GM23248 (cell line): Measurements from ENCODE around the gene FUT8.

ENCODE experiments used
- EZH2 ChIP-seq: fragments of 200-600 bp; sonication (generic); IDR thresholded peaks from 2 replicates; pipeline ENCODE4 v1.6.1; 2018; ENCODE audit warnings: antibody characterized with exemption, mild to moderate bottlenecking; ENCODE audit not compliant: insufficient read depth, poor library complexity, severe bottlenecking
- EZH2phosphoT487 ChIP-seq: fragments of 200-600 bp; sonication (generic); IDR thresholded peaks from 2 replicates; pipeline ENCODE4 v1.6.1; 2018; ENCODE audit warnings: antibody characterized with exemption, moderate library complexity, mild to moderate bottlenecking, low read depth; ENCODE audit not compliant: insufficient read depth

DNA sequence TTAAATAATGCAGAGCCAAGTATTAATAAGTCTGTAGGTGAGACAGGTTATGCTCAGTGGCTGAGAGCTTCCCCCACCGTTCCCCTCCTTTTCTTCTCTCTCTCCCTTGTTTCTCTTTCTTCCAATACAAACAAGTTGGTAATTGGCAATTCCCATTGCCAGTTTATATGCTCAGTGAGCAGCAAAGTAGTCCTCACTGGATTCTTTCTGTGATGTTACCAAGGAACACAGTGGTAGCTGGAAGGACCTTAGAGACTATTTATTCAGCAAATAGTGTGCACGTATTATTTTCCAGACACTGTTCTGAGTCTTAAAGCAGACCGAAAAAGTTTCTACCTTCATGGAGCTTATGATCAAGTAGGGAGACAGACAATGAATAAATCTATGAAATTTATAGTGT is 344.4 kb downstream of the FUT8 start:
- TF ChIP-seq EZH2phosphoT487 (no peak), EZH2 (no peak)
